ENCODE results near the gene PLVAP.

The PLVAP gene

DNA sequence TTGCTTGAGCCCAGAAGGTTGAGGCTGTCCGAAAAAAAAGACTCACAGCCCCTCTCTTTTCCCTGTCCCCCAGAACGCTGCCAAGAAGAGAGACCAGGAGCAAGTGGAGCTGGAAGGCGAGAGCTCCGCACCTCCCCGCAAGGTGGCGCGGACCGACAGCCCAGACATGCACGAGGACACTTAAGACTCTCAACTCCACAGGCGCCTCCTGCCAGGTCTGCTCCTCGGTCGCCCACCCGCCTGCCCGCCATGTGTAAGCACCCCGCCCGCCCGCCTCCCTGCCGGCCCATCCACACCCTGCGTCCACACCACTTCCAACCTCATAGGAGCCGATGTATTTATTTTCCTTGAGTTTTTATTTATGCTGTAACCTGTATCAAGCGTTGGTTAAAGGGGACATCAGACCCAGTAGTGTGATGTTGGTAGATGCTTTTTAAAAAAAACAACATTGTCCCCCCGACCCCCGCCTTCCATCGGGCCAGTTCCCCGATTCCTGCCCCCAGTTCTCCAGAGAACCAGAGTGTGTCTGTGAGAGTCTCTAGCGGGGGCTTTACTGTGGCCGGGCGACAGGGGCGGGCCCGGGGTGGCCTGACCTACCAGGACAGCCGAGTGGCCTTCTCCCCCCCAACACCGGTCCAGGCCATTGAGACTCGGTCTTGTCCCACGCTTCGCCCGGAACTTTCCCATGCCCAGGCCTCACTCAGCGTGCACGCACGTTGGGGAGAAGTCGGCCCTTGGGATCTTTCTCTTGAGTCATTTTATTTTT is 57.5 kb downstream of the PLVAP start:
- no peak for ATAC-seq

DNA sequence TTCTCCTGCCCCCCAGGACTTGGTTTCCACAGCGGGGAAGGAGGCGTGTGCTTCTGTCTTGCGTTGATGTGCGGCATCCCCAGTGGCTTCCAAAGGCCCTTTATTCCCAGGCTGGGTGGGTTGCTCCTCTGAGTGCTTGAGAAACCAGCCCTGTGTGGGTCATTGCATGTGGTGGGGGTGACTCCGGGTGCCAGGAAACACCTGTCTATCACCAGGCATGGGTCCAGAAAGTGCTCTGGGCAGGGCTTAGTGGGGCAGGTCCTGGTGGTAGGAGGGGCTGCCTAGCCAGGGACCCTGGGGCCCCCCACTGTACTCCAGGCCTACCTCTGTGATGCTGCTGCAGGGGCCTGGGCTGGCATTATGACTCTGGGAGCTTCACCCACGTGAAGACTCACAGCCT is 58.2 kb downstream of the PLVAP start:
- no peak for ATAC-seq

DNA sequence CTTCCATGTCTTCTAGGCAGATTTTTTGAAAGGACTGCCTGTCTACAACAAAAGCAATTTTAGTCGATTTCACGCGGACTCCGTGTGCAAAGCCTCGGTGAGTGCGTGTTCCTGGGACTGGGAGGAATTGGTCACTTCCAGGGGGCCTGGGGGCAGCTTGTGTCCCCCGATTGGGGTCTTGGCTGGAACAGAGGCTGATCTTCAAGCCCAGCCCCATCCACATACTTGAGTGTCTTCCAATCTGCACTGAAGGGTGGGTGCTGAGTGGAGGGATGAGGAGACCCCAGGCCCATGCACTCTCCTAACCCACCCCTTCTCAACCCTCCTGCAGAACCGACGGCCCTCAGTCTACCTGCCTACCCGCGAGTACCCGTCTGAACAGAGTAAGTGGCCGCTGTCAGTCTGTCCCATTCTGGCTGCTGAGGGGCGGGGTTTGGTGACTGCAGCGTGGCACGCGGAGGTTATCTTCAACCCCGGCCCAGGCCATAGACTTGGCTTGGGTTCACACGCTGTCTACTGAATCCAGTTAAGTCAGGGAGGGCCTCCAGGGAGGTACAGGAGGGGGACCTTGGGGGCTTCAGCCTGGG is 63.0 kb downstream of the PLVAP start:
- ATAC-seq = no peak

DNA sequence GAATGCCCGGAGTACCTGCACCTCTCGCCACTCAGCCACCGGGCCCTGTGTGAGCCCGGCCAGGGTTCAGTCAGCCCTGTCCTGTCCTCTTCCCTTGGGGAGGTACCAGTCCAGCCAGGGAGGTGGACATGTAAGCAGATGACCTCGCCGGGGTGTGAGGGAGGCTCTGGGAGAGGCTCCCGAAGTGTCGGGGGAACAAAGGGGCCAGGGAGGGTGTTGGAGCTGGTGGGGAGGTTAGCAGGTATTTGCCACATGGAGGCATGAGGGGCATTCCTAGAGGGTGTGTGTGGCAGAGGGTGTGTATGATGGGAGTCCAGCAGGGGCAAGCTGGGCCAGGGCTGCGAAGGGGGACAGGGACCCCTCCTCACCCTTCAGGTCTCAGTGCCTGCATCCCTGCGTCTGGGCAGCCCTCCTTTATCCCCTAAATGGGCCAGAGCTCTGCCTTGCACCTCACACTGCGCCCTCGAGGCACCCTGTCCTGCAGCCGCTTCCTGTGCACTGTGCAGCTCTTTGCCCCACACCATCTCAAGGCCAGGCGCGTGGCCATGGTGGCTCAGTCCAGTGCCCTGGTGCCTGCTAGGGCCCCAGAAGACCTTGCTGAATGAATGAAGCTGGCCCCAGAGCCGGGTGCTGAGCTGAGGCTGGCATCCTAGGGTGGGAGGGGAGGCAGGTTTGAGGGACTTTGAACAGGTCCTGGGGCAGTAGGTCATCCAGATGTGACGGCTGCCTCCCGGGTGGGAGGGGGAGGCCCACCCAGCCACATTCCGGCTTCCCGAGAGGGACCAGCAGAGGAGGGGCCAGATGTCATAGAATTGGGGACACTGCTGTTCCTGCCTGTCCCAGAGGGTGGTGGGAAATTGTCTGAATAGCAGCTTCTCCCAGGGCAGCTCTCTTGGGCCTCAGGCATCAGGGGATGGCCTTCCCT is 64.7 kb downstream of the PLVAP start:
- ATAC-seq = no peak

DNA sequence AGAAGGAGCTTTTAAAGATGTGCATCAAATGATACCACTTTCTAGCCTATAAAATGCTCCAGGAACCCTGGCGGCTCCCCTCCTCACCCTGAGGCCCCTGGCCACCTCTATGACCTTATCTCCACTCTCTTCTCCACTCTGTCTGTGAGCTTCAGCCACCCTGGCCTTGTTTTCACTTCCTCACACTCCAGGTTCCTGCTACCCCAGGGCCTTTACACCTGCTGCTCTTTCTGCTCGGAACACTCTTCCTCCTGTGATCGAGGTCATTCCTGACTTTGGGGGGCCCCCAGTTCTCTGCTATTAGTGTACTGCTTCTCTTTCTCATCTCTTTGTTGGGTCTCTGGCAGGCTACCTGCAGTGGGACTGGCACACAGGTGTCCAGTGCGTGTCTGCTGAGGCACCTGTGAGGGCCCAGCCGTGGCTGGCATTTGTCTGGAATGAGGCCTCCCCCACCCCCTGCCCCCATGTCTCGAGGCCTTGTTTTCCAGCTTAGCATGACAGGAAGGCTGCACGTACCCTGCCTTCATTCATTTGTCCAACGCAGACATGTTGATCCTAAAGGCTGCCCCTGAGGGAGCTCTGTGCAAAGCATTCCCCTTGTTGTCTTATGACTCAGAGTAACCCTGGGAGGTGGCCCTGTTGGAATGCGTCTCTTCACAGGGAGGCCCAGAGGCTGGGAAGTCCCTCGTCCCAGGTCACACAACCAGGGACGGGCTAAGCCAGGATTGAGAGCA is 65.5 kb downstream of the PLVAP start:
- no peak for ATAC-seq

DNA sequence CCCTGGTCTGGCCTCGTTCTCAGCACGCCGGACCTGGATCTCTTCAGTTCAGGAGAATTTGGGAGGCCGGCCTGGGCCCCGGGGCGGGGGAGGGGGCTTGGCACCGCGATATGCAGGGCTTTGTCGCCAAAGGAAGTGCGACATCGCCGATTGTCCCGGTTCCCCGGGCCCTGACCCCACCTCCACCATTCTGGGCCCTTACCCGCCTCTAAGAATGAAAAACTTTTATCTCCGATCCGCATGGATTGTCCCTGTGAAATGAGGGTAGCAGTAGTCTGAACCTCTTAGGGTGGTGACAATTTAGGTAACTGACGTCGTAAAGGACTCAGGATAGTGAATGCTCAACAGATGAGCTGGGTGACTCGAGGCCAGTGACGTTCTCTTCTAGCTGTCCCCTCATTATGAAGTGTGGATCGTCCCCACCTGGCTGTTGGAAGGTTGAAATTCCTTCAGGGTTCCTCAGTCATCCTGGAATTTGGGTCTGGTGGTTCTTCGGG is 67.1 kb downstream of the PLVAP start:
- ATAC-seq = no peak

DNA sequence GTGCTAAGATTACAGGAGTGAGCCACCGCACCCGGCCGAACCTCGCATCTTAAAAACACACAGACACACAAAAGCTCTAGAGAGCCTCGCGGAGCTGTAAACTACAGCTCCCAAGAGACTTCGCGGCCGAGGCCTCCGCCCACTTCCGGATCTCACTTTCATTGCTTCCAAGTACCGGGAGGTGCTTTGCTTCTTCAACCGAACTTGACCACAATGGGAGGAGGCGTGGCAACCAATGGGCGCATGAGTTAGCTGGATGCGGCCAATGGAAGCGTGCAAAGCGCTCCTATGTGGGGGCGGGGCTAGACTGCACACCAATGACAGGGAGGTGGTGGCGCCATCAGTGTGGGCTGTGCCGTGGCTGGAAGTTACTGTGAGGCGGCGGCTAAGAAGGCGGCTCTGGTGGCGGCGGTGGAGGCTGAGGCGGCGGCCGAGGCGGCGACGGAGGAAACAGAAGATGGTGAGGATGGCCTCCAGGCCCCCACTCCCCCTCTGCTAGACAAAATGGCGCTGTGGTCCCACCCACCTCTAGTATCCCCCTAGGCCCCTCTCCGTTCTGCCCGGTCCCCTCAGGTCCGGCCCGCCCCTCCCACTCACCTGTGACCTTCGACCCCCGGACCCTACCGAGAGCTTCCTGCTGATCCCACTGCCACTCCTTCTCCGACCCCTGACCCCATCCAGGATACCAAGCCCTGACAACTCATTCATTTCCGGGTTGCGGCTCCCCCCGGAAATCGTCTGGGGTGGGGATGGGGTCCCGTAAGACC is 67.8 kb downstream of the PLVAP start, which contains the start of gene DDA1:
Gene DDA1, plus strand, starts transcription at position 366 of the 767 bp plus-strand sequence. Its CDS starts 92 bp downstream, at position 458.
- ATAC-seq = peak; percentile 85 to 86

DNA sequence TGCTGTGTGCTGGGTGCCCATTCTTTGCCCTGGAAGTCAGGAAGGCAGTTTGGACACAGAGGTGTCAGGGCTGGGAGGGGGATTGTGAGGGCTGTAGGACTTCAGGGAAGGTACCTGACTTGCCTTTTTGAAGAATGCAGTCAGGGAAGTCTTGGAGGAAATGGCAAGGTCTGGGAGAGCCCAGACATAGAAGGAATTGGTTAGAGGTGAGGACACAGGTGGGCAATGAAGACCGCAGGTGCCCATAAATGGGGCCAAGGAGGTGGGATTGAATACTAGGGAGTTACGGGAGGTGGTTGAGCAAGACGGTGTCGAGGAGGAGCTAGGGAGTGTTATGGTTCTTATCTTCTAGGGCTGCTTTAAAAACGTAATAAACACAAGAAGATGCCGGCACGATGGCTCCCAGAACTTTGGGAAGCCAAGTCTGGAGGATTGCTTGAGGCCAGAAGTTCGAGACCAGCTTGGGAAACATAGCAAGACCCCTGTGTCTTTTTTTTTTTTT is 69.2 kb downstream of the PLVAP start:
- ATAC-seq = no peak

DNA sequence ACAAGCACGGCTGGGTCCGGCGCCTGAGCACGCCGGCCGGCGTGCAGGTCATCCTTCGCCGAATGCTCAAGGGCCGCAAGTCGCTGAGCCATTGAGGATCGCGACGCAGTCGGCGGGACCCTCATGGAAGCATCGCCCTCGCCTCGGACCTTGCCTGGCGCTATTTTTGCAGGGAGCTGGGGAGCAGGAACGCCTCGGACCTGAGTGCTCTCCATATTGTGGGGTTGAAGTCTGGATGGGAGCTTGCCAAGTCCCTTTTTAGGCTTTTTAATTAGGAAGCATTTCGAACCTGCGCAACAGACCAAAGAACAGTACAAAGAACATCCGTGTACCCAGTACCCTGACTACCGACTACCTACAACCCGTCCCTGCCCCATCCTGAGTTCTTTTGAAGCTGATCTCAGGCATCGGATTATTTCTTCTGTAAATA is 70.8 kb downstream of the PLVAP start:
- ATAC-seq = no peak

DNA sequence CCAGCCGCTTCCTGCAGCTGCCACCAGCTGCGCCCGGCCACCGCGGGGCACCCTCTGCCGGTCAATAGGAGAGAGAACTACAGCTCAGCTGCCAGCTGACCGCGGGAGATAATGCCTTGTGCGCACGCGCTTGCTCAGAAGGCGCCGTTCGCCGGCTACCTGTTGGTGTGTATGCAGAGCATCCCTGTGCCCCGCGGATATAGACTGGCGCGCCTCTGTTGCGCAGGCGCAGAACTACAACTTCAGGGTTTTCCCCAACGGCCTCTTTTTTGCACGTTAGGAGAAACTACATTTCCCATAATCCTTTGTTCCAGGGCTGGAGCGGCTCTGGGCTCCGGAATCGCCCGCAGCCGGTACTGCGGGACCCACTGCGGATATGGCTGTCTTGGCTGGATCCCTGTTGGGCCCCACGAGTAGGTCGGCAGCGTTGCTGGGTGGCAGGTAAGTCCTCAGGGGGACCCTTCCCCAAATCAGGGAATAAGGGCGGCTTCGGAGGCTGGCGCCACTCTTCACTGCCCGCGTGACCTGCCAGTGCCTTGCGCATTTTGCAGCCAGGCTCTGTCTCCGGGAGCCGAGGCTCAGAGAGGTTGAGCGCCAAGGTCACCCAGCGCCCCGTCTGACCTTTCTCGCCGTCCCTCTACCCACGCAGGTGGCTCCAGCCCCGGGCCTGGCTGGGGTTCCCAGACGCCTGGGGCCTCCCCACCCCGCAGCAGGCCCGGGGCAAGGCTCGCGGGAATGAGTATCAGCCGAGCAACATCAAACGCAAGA is 71.4 kb downstream of the PLVAP start, which contains the start of gene MRPL34:
Gene MRPL34, plus strand, starts transcription at position 356 of the 768 bp plus-strand sequence. Its CDS starts 21 bp downstream, at position 377.
- ATAC-seq = peak; percentile 66 to 68

DNA sequence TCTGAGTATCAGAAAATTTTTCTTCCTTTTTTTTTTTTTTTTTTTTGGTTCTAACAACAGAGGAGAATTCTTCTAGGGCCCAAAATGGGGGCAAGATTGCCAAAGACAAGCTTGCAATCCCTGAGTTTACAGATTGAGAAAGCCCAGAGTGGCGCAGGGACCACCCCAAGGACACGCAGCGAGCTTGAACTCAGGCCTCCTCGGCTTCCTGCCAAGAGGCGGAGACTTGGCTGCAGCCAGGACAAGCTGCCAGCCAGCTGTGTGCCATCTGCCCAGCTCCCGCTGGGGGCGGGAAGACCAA is 72.0 kb downstream of the PLVAP start:
- no peak for ATAC-seq

DNA sequence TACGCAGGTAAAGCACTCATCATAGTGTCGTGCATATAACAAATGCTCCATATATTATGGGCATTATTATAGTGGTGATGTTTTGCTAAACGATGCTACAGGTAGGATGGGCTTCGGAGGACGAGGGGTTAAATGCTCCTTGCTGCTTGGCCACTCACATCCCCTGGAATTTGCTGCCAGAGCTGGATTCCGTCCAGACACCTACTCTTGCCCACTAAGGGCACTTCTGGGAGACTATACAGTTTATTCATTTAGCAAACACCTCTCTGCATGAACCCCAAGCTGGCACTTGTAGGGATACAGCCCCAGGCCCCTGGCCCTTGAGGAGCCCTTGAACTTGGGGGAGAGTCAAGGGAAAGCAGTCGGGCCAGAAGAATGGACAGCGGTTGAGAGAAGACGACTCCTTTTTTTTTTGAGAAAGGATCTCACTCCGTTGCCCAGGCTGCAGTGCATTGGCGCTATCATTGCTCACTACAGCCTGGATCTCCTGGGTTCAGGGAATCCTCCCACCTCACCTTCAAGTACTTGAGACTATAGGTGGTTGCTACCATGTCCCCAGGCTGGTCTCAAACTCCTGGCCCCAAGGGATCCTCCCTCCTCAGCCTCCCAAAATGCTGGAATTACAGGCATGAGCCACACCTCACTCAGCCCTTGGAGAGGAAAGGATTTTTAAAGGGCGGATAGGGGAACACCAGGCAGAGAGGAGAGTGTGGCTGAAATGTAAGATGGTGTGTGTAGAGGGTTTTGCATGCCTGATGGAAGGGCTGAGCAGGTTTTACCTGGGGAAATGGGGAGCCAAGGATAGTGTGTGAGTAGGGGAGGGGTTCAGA is 72.5 kb downstream of the PLVAP start:
- no peak for ATAC-seq

DNA sequence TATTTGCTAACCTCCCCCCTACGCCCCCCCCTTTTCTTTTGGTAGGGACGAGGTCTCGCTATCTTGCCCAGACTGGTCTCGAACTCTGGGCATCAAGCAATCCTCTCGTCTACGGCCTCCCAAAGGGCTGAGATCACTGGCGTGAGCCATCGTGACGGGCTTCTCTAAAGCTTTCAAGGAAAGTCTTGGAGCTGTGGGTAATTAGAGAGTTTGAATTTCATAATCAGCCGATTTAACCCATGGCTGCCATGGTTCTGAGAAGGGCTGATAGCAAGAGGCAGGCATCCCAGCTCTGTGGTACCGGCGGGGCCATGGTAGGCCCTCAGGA is 73.2 kb downstream of the PLVAP start:
- no peak for ATAC-seq

DNA sequence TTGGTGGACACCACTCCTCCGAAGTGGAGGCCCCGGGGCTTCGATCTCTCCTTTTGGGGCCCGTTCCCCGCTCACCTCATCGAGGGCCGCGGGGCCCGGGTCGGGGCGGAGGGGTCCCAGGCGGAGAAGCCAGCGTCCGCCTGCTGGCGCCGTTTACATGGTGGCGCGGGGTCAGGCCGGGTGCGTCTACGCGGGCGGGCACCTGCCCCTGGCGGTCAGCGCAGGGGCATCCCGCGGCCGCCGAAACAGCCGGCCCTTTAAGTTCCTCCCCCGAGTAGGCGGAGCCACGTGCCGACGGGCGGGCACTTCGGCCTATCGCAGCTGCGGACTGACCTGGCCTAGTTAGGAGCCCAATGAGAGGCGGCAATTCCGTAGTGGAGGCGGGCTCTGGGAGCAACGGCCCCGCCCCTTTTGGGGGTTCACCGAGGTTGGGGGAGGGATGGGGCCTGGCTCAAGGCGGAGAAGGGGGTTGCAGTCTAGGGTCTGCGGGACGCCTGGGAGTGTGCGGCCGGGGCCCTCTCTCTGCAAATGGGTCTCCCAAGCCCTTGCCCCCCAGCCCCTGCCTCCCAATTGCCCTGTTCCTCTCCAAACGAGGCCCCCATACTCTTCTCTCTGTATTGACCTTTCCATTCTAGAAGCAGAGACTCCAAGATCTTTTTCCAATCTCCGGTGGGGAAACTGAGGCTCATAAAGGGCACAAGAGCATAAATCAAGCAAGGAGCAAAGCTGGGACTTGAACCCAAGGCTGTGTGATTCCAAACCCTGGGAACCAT is 73.8 kb downstream of the PLVAP start, which contains the start of gene ABHD8:
Gene ABHD8, minus strand, starts transcription at position 259 of the 773 bp plus-strand sequence. CDS start 1,809 bp downstream, outside the sequence.
- ATAC-seq = peak; percentile 73 to 75

DNA sequence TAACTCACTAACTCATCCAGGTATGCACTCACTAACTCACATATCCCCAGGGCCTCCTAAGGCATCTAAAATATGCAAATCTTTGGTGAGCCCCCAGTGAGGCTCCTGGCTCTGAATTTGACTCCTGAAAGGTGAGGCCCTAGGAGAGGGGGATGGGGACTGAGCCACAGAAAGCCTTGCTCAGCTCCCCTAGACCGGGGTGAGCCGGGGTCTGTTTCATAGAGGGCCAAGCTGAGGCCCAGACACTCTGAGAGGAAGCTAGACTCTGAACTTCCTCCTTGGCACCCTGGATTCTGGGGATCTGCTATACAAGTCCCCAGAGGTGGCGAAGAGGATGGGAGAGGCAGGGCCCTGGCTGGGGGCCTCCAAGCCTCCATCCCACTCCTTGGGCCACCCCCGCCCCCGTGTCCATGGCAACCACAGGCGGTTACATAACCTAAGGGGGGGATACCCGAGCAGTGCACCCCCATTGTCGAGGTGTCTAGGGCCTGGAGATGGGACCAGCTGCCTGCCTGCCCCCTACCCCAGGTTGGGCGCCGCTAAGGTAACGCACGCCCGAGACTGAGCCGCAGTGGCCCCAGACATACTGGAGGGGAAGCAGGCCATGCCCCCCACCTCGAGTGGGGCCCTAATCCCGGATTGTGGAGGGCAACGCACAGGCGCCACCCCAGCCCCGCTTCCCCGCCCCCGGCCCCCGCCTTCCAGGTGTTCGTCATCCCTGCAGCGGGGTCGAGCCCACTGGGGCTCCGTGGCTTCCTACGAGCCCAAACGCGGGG is 74.6 kb downstream of the PLVAP start:
- no peak for ATAC-seq
